Tibial artery (tissue), 4 donors: ENCODE results near the gene GALNT17.

Source experiments
- DNase-seq, 2 donors: peaks; one replicate each; pipeline ENCODE4 v3.0.0-alpha.2; 2019
- H3K27ac ChIP-seq, 2 donors: fragments of 200-600 bp; sonication (generic) in 1 of 2; 1 replicate in 1 of 2; 2 replicates in 1 of 2; pipeline ENCODE4 v1.5.1; 2018 to 2019; ENCODE audit warnings: mild to moderate bottlenecking in 1 of 2
- H3K27me3 ChIP-seq, 2 donors: fragments of 200-600 bp; sonication (generic) in 1 of 2; one replicate each; pipeline versions ENCODE4 v1.5.1 to v1.6.0; 2016 to 2019
- H3K36me3 ChIP-seq, 3 donors: fragments of 200-600 bp; sonication (generic) in 2 of 3; one replicate each; pipeline ENCODE4 v1.5.1; 2016 to 2019; ENCODE audit warnings: mild to moderate bottlenecking in 2 of 3
- H3K4me1 ChIP-seq, 4 donors: fragments of 200-600 bp; sonication (generic) in 2 of 4; 1 replicate in 3 of 4; 2 replicates in 1 of 4; pipeline ENCODE4 v1.5.1; 2016 to 2019
- H3K4me3 ChIP-seq, 2 donors: fragments of 200-600 bp; sonication (generic) in 1 of 2; 1 replicate in 1 of 2; 2 replicates in 1 of 2; pipeline ENCODE4 v1.5.1; 2018 to 2019; ENCODE audit warnings: mild to moderate bottlenecking in 2 of 2
- H3K9me3 ChIP-seq, 3 donors: fragments of 200-600 bp; sonication (generic) in 1 of 3; one replicate each; pipeline ENCODE4 v1.5.1; 2016 to 2019
- CTCF ChIP-seq, 2 experiments: fragments of 200-600 bp in 1 of 2; fragments of 450-650 bp in 1 of 2; IDR thresholded peaks; one replicate each; pipeline ENCODE4 v1.5.1; 2017 to 2019; ENCODE audit warnings: antibody characterized with exemption in 2 of 2, mild to moderate bottlenecking in 1 of 2, moderate library complexity in 1 of 2
- intact Hi-C: fragments of 100-400 bp; cut with DNase I; formaldehyde crosslinking; loops from one replicate; pipeline ENCODE4 v1.15.0; 2023; ENCODE audit warnings: low total_unique reads

GALNT17 gene

GRCh38 chr7:71311576-71311975, 179.6 kb downstream of the GALNT17 start:
- intact Hi-C loops: no loop called here
- peak overlapping the region; percentile 77 to 81 for H3K27ac ChIP-seq

DNA sequence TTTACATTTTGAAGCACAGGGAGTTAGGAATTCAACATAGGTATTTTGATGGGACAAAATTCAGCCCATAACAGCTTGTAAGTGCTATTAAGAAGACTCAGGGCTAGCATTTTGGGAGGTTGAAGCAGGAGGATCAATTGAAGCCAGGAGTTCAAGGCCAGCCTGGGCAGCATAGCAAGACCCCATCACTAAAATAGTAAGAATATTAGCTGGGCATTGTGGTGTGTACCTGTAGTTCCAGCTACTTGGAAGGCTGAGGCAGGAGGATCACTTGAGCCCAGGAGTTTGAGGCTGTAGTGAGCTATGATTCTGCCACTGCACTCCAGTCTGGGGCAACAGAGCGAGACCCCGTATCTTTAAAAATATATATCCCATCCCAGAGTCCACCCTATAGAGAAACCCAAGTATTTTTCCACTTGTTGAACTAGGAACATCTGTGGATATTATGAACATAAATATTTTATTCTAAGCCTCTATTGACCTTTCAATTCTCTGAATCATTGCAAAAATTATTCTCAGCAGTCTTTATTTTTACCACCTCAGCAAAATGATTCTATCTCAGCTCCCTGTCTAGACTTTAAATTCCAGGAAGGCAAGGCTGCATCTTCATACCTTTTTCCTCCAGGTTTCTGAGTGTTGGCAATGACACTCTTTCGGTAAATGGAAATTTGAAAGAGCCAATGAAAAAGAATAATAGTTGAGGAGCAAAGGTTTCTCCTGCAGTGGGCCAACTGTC, 181.0 kb downstream of the GALNT17 start:
- DNase-seq: no peak
- peak overlapping the region; percentile 77 to 81 for H3K27ac ChIP-seq
- no peaks in the 10 kb centered on the region for H3K36me3 ChIP-seq
- H3K27me3 ChIP-seq: no peaks in the 10 kb centered on the region
- TF ChIP-seq CTCF (IDR thresholded peaks at IDR 0.05): no peak
- peaks cover 0 to 71% (median 30%) of the 10 kb centered on the region in 4 donors for H3K4me1 ChIP-seq
- no peak overlapping the region for H3K4me3 ChIP-seq
- intact Hi-C loops: no loop called here
- H3K9me3 ChIP-seq: peaks cover 0 to 6% (median 0%) of the 10 kb centered on the region in 3 donors

More at GRCh38 chr7:71311576-71311975, 179.6 kb downstream of the GALNT17 start:
- TF ChIP-seq CTCF (IDR thresholded peaks at IDR 0.05): no peak
- H3K36me3 ChIP-seq: no peaks in the 10 kb centered on the region
- peaks cover 0 to 6% (median 0%) of the 10 kb centered on the region in 3 donors for H3K9me3 ChIP-seq
- peaks cover 0 to 80% (median 33%) of the 10 kb centered on the region in 4 donors for H3K4me1 ChIP-seq
- no peak overlapping the region for H3K4me3 ChIP-seq
- DNase-seq: no peak
- H3K27me3 ChIP-seq: no peaks in the 10 kb centered on the region

- intact Hi-C loops: no loop called here
- TF ChIP-seq CTCF (IDR thresholded peaks at IDR 0.05): no peak
- Histone ChIP-seq H3K27ac (peak overlapping the region; percentile 51 to 77), H3K4me3 (no peak overlapping the region), H3K27me3 (no peaks in the 10 kb centered on the region), H3K36me3 (no peaks in the 10 kb centered on the region), H3K9me3 (peaks cover 0 to 6% (median 0%) of the 10 kb centered on the region in 3 donors), H3K4me1 (peaks cover 0 to 67% (median 25%) of the 10 kb centered on the region in 4 donors)
- no peak for DNase-seq
Measured at GRCh38 chr7:71313553-71313952, 181.6 kb downstream of the GALNT17 start.

DNA sequence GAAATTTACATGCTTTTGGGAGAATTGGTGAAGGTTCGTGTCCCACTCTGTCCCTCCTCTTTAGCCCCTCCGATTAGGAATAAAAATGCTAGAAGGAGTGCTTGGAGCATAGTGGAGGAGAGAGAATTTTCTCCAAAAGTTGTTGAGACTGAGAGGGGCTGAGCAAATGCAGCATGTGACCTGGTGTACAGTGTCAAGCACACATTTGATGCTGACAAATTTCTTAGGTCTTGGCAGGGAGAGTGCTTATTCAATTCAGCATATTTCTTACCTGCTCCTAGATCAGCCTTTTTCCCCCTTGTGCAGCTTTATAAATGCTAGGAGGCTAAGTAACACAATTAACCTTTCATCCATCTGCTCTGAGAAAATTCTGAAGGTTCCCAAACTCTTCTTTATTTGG, 189.0 kb downstream of the GALNT17 start:
- Histone ChIP-seq H3K36me3 (no peaks in the 10 kb centered on the region), H3K9me3 (no peaks in the 10 kb centered on the region), H3K27ac (no peak overlapping the region), H3K4me3 (no peak overlapping the region), H3K27me3 (no peaks in the 10 kb centered on the region), H3K4me1 (peaks cover 0 to 15% (median 0%) of the 10 kb centered on the region in 4 donors)
- no peak for TF ChIP-seq CTCF (IDR thresholded peaks at IDR 0.05)
- intact Hi-C loops: no loop called here
- no peak for DNase-seq

- H3K9me3 ChIP-seq: no peaks in the 10 kb centered on the region
- DNase-seq: no peak
- intact Hi-C loops: no loop called here
- H3K27me3 ChIP-seq: no peaks in the 10 kb centered on the region
- H3K4me1 ChIP-seq: peaks cover 0 to 15% (median 0%) of the 10 kb centered on the region in 4 donors
- no peak overlapping the region for H3K4me3 ChIP-seq
- no peaks in the 10 kb centered on the region for H3K36me3 ChIP-seq
- TF ChIP-seq CTCF (IDR thresholded peaks at IDR 0.05): no peak
- no peak overlapping the region for H3K27ac ChIP-seq
Measured at GRCh38 chr7:71322201-71322600, 190.3 kb downstream of the GALNT17 start.
